Fibroblast of pulmonary artery (primary cell): ENCODE measurements around the gene ATP10B.

Experiments used
- DNase-seq: peaks from one replicate; pipeline ENCODE4 v3.0.0-alpha.2; 2010; ENCODE audit warnings: low read depth
- H3K4me3 ChIP-seq: replicated peaks from 2 replicates; pipeline ENCODE4 v1.5.1; 2011; ENCODE audit warnings: low read depth, mild to moderate bottlenecking, control low read depth, low read length, moderate library complexity
- CTCF ChIP-seq: IDR thresholded peaks from 2 replicates; pipeline ENCODE4 v1.5.1; 2011; ENCODE audit warnings: mild to moderate bottlenecking, control low read depth, low read length, inconsistent platforms; ENCODE audit errors: missing control alignments

The ATP10B gene

GRCh38 chr5:160757194-160757593 is 94.8 kb downstream of the ATP10B start:
- no peak for TF ChIP-seq CTCF
- no peak for DNase-seq
- H3K4me3 ChIP-seq = no peak overlapping the region

- H3K4me3 ChIP-seq = no peak overlapping the region
- DNase-seq = no peak
- TF ChIP-seq CTCF = no peak
These were observed 100.9 kb downstream of the ATP10B start for GRCh38 chr5:160750938-160751657.

- no peak overlapping the region for H3K4me3 ChIP-seq
- TF ChIP-seq CTCF = no peak
- DNase-seq = no peak
These were observed 102.3 kb downstream of the ATP10B start for GRCh38 chr5:160749682-160750081.

GRCh38 chr5:160749026-160749425 is 103.0 kb downstream of the ATP10B start:
- DNase-seq = no peak
- TF ChIP-seq CTCF = no peak
- no peak overlapping the region for H3K4me3 ChIP-seq

- DNase-seq = no peak
- no peak for TF ChIP-seq CTCF
- H3K4me3 ChIP-seq = no peak overlapping the region
These were observed 104.0 kb downstream of the ATP10B start for GRCh38 chr5:160747987-160748386.

- TF ChIP-seq CTCF = no peak
- no peak for DNase-seq
- no peak overlapping the region for H3K4me3 ChIP-seq
These were observed 104.5 kb downstream of the ATP10B start for GRCh38 chr5:160747559-160747958.
